NCI-H2227 treated with DMSO at 0.1 percent for 48 hours (cell line): ENCODE data around the gene MOGAT3.

Experiments
- DNase-seq: peaks from one replicate; lab custom pipeline; 2025; lab: John Stamatoyannopoulos, UW

MOGAT3 gene

GRCh38 chr7:101172005-101172853 is 28.6 kb downstream of the MOGAT3 start:
- no peak for DNase-seq

- no peak for DNase-seq
Measured at GRCh38 chr7:101171442-101171837, 29.4 kb downstream of the MOGAT3 start.

DNA sequence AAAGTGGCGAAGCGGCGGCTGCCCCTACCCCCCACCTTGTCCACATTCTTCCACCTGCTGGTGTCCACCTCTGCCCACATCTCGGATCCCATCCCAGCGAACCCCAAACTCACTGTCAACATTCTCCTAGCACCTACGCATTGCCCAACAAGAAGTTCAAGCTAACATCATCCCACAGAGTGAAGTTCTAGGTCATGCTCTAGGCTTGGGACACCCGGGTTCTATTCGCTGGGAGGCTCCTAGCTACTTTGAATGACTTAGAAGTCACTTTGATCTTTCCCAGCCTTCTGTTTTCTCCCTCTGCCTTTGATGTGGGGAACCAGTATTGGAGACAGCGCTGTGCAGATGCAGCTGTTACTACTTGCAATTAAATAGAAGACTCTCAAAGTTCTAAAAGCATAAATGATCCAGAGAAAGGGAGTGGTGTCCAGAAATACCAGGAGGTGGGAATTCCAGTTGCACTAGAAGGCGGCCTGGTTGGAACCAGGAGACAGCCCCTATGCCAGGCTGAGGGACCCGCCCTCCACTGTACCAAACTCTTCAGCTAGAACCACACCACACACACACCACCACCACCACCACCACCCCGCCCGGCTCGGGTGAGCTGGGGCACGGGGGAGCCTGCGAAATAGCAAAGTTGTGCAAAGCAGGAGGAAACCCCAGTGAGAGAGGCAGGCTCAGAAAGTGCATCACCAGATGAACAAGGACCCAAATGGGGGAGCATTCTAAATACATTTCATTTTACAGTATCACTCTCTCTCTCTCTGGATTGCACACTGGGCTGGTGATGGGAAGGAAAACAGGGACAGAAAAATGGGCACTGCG is 30.0 kb downstream of the MOGAT3 start:
- DNase-seq, result no peak

- DNase-seq, result peak; percentile 86
Measured at GRCh38 chr7:101169838-101170551, 30.8 kb downstream of the MOGAT3 start.

DNA sequence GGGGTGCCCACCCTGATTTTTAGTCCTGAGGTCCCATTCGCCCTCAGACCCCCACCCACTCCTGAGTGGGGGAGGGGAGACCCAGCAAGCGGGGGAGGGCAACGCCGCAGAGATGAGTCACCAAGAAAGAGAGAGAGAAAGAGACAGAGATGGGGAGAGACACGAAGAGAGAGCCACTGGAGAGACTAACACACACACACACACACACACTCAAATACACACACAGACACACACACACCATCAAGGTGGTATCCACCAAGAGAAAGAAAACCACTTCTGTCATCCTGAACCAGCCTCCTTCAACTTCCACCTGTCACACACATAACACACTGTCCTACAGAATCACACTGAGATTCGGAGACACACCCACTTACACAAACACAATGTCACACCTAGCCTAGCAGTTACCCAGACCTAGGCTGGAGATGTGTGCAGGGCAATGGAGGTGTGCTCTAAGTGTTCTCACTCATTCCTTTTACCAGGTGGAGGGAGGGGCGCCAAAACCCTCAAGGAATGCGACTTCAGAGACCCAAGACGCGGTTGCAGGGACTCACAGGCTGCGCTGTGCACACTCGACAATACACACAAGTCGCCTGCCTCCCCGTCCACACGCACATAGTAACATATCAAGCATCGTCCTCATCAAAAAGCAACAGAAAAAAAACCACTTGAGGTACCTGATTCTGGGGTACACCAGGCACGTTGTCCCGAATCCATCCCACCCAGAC is 31.6 kb downstream of the MOGAT3 start:
- DNase-seq, result no peak

DNA sequence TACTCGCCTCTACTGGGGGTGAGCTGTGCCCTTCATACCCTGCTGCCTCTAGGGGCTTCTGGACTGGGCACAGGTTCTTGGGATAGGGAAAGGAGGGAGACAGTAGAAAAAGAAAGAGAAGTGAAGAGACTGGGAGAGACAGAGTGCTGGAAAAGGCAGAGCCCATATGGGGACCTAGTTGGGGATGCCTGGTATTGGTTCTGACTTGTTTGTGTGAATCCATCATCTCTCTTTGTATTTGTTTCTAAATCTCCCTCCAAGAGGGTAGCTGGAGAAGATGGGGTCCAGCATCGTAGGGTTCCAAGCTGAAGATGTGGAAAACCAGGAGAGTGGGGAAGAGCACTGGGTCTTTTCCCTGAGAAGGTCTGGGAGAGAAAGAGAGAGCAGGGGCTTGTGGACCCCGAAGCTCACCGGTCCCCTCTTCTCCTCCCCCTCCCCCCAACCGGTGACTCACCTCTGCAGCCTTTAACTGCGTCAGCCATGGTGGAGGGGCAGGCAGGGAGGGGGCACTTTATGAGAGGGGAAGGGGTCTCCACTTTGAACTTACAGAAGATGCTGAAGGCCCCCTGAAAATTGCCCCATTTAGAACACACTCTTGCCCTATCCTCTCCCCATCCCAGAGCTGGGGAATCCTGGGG is 32.3 kb downstream of the MOGAT3 start:
- no peak for DNase-seq

GRCh38 chr7:101167645-101168411 is 33.0 kb downstream of the MOGAT3 start:
- DNase-seq, result no peak

DNA sequence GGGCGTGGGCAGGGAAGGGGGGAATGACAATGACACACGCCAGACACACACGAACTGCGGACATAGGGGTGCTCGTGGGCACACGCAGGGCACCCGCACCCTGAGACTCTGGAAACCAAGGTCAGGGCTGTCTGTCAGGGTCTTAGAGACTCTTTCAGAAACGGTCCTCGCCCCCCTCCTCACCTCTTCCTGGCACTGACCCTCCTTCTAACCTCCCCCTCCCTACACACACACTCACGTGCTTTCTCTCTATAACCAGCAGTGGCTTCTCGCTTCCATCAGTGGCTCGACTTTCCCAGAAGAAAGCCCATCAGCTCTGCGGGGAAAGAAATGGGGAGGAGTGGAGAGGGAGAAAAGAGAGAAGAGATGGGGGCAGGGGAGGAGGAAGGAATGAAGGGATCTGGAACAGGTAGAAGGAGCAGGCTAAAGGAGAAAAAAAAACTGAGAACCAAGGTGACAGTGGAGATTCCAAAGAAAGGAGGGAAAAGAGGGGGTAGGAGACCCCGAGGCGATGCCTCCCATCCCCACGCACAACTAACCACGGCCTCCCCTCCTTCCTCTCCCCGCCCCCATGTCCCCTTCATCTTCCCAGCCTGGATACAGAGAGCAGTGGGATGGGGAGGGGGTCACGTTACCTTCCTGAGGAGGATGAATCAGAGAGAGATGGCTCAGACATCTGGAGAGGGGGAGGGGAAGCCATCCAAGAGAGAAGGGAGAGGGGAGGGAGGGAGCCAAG is 33.8 kb downstream of the MOGAT3 start:
- peak; percentile 71 for DNase-seq

- DNase-seq, result no peak
Measured at GRCh38 chr7:101166648-101166908, 34.3 kb downstream of the MOGAT3 start.

DNA sequence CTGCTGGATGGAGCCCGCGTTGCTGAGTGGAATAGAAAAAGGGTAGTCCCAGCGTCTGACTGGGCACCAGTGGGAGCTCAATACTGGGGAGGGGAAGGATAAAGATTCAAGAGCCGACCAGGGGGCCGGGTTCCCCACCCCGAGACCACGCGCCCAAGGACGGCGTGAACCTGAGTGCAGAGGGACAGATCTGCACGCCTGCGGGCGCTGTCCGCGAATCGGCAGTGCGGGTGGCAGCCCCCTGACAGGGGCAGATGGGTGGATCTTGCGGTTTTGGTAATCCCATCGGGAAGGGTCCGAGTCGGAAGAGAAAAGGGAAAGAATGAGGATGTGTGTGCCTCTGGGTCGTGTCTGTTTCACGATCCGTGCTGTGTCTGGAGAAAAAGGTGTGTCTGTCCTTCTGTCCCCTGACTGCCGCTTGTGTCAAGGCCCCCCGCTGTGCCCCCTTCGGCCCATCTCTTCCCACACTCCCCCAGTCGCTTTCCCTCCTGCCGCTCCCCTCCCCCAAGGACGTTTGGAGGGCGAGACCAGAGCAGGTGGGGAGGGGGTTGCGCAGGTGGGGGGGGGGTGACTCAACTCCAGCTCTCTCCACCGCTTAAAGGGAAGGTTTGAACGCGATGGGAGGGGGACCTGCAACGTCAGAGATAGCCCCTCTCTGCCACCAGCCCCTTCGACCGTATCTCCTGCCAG is 34.7 kb downstream of the MOGAT3 start:
- DNase-seq, result peak; percentile 36

DNA sequence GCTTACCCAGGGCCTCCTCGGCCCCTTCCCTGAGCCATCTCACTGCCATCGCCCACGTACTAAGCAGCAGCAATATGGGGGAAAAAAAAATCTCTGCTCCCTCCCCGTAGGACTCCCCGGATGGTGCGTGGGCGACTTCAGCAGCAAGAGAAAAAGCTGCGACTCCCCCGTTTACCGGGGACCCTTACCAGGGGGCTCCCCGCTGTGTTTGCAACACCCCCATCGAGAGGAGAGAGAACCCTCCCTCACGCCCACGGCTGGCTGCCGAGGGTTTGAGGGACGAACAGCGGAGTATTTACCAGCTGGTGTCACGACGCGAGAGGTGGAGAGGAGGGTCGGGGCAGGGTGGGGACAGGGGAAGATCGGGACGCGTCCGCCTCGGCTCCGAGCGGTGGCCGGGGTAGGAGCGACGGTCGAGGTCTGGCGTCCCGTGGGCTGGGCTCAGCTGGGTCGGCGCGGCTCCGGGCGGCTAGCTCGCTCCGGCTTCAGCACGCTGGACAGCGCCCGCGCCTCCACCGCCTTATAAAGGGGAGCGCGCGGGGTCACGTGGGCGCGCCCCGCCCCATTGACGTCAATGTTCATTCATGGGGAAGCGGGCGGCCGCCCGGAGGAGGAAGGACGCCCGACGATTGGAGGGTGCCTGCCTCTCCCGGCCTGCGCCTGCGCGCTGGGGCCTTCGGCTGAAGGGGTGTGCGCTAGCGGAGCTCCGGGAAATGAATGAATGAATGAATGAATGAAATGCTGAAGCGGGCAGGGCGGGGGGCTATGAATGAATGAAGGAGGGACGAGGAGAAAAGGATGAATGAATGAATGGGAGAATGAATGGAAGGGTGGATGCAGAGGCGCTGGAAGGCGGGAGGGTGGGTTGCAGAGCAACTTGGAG is 35.5 kb downstream of the MOGAT3 start, which contains the start of gene VGF:
TSS of gene VGF (minus strand) at position 495 of the 883 bp plus-strand sequence. CDS start 726 bp downstream, outside the sequence.
- peak; percentile 96 for DNase-seq

DNA sequence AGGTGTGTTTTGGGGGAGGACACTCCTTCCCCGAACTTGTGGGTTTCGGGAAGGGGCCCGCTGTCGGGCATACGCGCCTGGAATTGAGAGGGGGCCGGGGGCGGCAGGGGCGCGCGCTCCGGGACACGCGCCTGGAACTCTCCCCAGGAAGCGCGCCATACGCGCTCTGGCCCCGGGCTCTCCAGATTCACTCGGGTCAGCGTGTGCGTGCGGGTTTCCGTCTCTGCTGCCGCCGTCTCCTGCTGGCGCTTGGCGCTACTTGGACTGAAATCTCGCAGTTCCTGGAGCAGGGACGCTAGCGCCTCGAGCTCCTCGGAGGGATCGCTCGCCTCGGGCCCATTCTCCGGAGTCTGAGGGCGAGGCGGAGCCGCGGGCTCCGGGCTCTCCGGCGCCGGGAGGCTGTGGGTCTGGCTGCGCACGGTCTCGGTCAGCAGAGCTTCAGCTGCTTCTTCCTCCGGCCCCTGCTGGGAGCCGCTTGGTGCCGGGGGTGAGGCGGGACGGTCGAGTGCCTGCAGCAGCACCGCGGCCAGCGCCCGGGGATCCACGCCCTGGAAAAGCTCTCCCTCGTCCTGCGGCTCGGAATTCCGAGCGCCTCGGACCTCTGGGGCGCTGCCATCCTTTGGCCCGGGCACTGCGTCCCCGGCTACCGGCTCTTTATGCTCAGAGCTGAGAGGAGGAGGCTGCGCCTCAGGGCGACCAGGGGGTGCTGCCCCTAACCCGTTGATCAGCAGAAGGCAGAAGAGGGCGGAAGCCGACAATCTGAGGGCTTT is 36.6 kb downstream of the MOGAT3 start:
- no peak for DNase-seq

DNA sequence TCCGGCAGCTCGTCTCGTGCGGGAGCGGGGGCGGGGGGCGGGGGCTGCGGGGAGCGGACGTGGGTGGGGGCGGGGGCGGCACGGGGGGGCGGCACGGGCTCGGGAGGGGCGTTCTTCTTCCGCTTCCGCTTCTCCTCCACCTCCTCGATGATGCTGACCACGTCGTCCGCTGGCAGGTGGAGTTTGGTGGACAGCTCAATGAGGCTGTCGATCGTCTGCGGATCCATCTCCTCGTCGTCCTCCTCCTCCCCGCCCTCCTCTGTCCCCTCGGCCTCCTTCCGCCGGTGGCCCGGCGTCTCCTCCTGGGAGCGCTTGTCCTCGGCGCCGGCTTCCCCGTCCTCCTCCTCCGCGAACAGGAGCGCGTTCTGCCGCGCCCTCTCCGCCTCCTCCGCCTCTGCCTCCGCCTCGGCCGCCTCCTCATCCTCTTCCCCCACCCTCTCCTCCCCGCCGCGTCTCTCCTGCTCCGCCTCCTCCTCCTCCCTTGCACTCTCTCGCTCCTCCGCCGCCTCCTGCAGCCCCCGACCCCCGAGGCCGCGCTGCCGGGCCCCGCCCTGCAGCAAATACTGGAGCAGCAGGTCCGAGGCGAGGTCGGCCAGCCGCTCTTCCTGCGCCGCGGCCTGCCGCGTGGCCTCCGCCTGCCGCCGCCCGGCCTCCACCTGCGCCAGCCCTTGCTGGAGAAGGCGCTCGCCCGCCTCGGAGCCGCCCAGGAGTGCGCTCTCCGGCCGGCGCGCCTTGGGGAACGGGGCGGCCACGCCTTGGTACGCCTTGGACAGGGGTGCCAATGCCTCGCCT is 37.4 kb downstream of the MOGAT3 start:
- peak; percentile 87 for DNase-seq

GRCh38 chr7:101162551-101163278 is 38.1 kb downstream of the MOGAT3 start:
- DNase-seq, result peak; percentile 87

DNA sequence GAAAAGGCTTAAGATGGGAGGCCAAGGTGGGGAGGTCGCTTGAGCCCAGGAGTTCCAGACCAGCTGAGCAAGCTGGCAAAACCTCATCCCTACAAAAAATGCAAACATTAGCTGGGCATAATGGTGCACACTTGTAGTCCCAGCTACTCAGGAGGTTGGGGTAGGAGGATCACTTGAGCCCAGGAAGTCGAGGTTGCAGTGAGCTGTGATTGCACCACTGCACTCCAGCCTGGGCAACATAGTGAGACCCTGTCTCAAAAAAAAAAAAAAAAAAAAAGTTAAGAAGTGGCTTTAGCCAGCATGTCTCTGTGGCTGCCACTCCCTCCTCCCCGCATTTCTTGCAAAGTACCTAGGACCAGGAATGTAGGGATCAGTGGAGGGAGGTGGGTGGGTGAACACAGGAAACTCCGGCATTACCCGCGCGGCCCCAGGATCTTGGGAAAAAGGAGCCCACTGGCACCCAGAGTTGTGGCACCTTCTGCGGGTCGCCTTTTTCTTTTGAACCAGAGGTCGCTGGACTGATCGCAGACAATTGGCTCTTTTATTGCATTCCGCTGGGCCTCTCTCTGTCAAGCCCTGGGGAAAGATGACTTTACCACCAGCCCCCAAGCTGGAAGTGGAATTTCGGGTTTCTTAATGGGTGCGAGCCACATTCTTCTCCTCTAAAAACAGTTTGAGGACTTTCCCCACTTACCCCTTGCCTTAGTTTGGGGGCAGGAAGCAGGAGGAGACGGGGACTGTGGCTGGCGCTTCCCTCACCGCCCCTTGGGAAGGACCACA is 39.0 kb downstream of the MOGAT3 start:
- DNase-seq, result no peak
